Nephron progenitor cell (in vitro differentiated cells): ENCODE measurements around the gene TSC22D3.
A peak's percentile ranks its signal among the peaks of the same experiment; 100 is the strongest.

Experiments
- DNase-seq: peaks from one replicate; pipeline ENCODE4 v3.0.0; 2021
- H3K27ac Mint-ChIP-seq: 2 replicates; pipeline ENCODE4 v1.8.0; 2021; ENCODE audit warnings: mild to moderate bottlenecking, moderate library complexity, mixed read lengths
- H3K27me3 Mint-ChIP-seq: 2 replicates; pipeline ENCODE4 v1.8.0; 2021; ENCODE audit warnings: mild to moderate bottlenecking, low read depth, mixed read lengths; ENCODE audit not compliant: poor library complexity
- H3K36me3 Mint-ChIP-seq: 2 replicates; pipeline ENCODE4 v1.8.0; 2021; ENCODE audit warnings: low read depth, mixed read lengths
- H3K4me1 Mint-ChIP-seq: 2 replicates; pipeline ENCODE4 v1.8.0; 2021; ENCODE audit warnings: mixed read lengths
- H3K4me3 Mint-ChIP-seq: 2 replicates; pipeline ENCODE4 v1.8.0; 2021; ENCODE audit warnings: mild to moderate bottlenecking, moderate library complexity, mixed read lengths
- H3K9me3 Mint-ChIP-seq: 2 replicates; pipeline ENCODE4 v1.8.0; 2021; ENCODE audit warnings: mild to moderate bottlenecking, moderate library complexity, mixed read lengths
- TF ChIP-seq, protein P1 (sequence below): fragments of 200-600 bp; sonication (generic); IDR thresholded peaks from 2 replicates; pipeline ENCODE4 v1.5.0; 2021; ENCODE audit warnings: antibody characterized with exemption

Gene TSC22D3

DNA sequence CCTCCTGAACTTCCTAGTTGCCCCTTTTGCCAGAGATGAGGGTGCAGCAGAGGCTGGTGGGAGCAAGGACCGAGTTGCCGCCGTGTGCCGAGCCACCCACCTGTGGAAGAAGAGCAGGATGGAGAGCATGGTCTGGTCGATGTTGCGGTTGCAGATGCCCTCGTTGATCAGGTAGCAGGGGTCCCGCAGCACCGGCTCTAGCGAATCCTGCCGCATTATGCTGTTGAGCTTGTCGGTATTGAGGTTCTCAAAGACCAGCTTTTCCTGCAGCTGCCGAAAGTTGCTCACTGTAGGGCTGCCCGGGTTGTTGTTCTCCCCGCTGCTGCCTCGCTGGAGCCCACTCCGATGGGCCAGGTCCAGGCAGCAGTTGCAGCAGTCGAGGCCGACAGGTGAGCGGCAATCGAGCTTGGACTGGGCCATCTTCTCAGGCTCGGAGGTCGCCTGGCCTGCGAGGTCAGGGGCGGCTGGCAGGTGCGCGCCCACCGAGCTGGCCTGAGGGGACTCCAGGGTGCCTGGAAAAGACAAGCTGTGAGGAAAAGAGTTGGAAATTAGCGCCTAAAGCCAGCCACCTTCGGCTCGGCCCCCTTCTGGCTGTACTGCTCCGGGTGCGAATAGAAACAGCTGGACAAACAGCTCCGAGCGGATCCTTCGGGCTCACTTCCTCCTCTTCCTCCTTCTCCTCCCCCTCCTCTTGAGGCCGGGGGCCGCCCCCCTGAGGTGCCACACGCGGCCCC lies 420 bp downstream of the TSC22D3 start:
- Mint-ChIP-seq H3K36me3 (no peaks in the 10 kb centered on the region), H3K27me3 (peaks cover 41% of the 10 kb centered on the region), H3K27ac (no peak overlapping the region), H3K9me3 (peaks cover 25% of the 10 kb centered on the region), H3K4me1 (peaks cover 31% of the 10 kb centered on the region), H3K4me3 (peak overlapping the region; percentile 65)
- TF ChIP-seq, protein P1, sequence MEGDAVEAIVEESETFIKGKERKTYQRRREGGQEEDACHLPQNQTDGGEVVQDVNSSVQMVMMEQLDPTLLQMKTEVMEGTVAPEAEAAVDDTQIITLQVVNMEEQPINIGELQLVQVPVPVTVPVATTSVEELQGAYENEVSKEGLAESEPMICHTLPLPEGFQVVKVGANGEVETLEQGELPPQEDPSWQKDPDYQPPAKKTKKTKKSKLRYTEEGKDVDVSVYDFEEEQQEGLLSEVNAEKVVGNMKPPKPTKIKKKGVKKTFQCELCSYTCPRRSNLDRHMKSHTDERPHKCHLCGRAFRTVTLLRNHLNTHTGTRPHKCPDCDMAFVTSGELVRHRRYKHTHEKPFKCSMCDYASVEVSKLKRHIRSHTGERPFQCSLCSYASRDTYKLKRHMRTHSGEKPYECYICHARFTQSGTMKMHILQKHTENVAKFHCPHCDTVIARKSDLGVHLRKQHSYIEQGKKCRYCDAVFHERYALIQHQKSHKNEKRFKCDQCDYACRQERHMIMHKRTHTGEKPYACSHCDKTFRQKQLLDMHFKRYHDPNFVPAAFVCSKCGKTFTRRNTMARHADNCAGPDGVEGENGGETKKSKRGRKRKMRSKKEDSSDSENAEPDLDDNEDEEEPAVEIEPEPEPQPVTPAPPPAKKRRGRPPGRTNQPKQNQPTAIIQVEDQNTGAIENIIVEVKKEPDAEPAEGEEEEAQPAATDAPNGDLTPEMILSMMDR = no peak
- no peak for DNase-seq

DNA sequence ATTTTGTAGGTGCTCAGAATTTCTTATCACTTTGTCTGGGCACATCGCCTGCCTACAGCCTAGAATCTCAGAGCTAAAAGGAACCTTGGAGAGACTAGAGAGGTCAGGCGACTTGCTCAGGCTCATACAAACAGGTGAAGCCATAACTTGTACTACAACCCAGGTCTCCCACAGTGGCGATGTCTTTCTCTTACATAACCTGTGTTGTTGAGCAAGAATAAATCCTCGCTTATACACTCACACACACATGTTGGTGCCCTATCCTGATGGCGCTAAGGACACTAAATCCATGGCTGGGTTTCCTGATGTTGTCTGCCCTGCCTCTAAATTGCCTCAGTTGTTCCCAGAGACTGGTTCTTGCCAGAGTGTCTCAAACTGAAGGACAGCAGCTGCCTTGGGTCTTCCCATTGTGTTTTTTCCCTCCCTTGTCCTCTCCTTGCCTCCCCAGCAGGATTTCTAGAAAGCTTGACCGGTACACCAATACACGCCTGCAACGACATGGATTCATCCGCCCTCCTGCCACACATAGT lies 1.6 kb downstream of the TSC22D3 start:
- TF ChIP-seq, protein P1 = no peak

DNA sequence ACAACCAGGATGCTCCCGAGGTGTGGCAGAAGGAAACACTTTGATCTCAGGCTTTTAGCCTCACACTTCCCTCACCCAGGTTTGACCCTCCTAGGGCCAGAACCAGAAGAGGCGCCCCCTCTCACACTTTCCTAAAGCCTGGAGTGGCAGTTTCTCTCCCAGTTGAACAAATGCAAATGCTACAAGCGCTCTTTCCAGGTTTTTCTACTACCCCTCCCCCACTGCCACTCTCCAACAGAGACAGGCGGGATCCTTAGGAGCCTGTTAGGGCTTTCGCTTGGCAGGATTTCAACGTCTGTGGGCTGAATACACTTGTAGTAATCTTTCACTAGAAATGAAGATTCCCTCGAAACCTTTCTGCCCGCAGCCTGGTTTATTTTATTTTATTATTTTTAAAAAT lies 2.4 kb downstream of the TSC22D3 start:
- H3K4me3 Mint-ChIP-seq = peak overlapping the region; percentile 33
- peaks cover 25% of the 10 kb centered on the region for H3K9me3 Mint-ChIP-seq
- peaks cover 41% of the 10 kb centered on the region for H3K27me3 Mint-ChIP-seq
- peaks cover 31% of the 10 kb centered on the region for H3K4me1 Mint-ChIP-seq
- DNase-seq = peak; percentile 23
- no peak overlapping the region for H3K27ac Mint-ChIP-seq
- no peaks in the 10 kb centered on the region for H3K36me3 Mint-ChIP-seq
- TF ChIP-seq, protein P1 = no peak

More for the DNA sequence above, 1.6 kb downstream of the TSC22D3 start:
- DNase-seq = no peak
- no peak overlapping the region for H3K27ac Mint-ChIP-seq
- H3K9me3 Mint-ChIP-seq = peaks cover 25% of the 10 kb centered on the region
- H3K4me1 Mint-ChIP-seq = peaks cover 31% of the 10 kb centered on the region
- H3K36me3 Mint-ChIP-seq = no peaks in the 10 kb centered on the region
- peak overlapping the region; percentile 65 for H3K4me3 Mint-ChIP-seq
- H3K27me3 Mint-ChIP-seq = peaks cover 41% of the 10 kb centered on the region

DNA sequence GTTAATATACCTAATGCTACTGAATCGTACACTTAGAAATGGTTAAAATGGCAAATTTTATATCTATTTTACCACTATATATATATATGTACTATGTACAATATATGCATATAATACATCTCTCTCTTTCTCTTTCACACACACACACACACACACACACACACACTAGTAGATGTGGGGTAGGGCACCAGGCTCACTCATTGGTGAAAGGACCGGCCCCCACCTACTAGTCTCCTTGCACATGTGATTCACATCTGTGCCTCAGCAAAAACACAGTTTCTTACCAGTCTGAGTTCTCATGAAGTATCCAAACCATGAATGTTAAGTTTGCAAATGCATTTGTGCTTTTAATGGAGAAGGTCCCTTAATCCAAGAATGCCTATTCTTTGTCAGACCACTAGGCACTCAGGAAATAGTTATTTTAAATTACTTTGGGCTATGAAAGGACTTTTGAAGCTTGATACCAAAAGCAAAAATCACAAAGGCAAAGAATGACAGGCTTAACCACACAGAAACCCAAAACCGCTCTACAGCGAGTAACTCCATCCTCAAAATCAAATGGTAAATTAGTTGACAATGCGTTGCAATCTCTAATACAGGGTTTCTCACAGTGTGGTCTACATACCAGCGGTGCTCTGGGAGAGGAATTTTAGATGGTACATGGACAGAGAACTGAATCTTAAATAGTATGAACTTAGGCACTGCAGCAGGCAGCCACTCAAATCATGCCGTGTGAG lies 5.8 kb downstream of the TSC22D3 start:
- peaks cover 9% of the 10 kb centered on the region for H3K9me3 Mint-ChIP-seq
- no peaks in the 10 kb centered on the region for H3K36me3 Mint-ChIP-seq
- H3K27ac Mint-ChIP-seq = no peak overlapping the region
- H3K4me1 Mint-ChIP-seq = peaks cover 18% of the 10 kb centered on the region
- no peak overlapping the region for H3K4me3 Mint-ChIP-seq
- H3K27me3 Mint-ChIP-seq = peaks cover 36% of the 10 kb centered on the region
- DNase-seq = no peak
- TF ChIP-seq, protein P1 = no peak

DNA sequence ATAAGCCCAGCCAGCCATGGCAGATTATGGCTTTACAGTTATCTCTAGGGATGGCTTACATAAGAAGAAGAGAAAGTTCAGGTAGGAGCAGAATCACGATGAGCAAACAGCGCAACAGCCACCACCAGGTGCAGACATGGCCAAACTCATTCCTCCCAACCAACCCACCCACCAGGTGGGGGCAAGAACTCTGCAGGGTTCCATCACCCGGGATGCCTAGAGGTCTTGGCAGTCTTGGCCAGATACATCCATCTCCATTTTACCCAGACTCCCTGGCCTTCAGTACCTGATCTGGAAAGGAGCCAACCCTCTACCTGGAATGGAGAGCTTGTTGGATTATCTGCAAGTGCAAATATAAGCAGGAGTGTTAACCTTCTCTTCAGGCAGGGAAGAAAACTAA lies 7.5 kb downstream of the TSC22D3 start:
- peaks cover 24% of the 10 kb centered on the region for H3K27me3 Mint-ChIP-seq
- H3K36me3 Mint-ChIP-seq = no peaks in the 10 kb centered on the region
- H3K9me3 Mint-ChIP-seq = peaks cover 12% of the 10 kb centered on the region
- H3K4me3 Mint-ChIP-seq = no peak overlapping the region
- H3K27ac Mint-ChIP-seq = no peak overlapping the region
- H3K4me1 Mint-ChIP-seq = peaks cover 10% of the 10 kb centered on the region
- DNase-seq = no peak
- TF ChIP-seq, protein P1 = no peak
